Measurements from ENCODE around the gene UTP25. TPM values are rescaled to one million over a fixed set of nuclear protein-coding genes. Genes with fewer than 3 reads are reported as not detected.

Gene UTP25
- total RNA-seq, 1 donor from 2014 or later = 17.7 TPM

DNA sequence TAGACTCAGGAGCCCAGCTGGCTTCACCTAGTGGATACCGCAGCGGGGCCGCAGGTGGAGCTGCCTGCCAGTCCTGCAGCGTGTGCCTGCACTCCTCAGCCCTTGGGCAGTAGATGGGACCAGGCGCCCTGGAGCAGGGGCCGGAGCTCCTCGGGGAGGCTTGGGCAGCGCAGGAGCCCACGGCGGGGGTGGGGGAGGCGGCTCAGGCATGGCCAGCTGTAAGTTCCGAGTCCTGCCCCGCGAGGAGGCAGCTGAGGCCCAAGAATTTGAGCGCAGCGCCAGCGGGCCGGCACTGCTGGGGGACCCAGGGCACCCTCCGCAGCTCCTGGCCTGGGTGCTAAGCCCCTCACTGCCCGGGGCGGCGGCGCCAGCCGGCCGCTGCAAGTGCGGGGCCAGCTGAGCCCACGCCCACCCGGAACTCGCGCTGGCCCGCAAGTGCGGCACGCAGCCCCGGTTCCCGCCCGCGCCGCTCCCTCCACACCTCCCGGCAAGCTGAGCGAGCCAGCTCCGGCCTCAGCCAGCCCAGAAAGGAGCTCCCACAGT, 30.9 kb downstream of the UTP25 start:
- no peak overlapping the region for H3K27ac Mint-ChIP-seq
- no peaks in the 10 kb centered on the region for H3K4me1 Mint-ChIP-seq (ENCODE audit: low read depth)
- no peak for DNase-seq (ENCODE audit: low spot score)
- peaks cover 6% of the 10 kb centered on the region for H3K36me3 Mint-ChIP-seq (ENCODE audit: low read depth)
- intact Hi-C loops (cut with micrococcal nuclease) = no loop called here
- H3K9me3 Mint-ChIP-seq = no peaks in the 10 kb centered on the region
- no peak overlapping the region for H3K4me3 Mint-ChIP-seq
- peaks cover 15% of the 10 kb centered on the region for H3K27me3 Mint-ChIP-seq (ENCODE audit: insufficient read depth)

DNA sequence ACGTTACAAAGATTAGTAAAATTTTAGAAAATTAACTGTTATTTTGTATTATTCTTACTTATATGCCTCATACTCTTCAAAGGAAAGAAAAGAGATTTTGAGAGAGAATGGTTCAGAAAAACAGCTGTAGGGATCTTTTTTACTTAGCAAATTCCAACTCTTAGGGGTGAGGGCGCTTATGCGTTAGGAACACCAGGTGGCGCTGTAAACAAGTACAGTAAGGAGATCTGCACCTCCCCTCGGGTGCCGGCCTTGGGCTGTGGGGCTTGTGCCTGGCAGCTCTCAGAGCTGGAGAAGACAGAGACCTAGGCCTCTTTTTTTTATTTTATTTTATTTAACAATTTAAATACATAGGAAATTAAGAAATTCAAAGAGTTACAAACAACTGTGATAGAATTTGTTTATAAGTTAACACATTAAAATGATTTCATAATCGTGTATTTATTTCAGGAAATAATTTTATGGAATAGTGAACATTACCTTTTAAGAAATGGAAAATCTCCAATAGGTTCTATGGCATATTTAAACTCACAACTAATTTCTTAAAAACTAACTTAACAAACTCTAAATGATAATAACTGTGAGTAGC, 32.6 kb downstream of the UTP25 start:
- H3K4me3 Mint-ChIP-seq = no peak overlapping the region
- H3K27me3 Mint-ChIP-seq (ENCODE audit: insufficient read depth) = peaks cover 18% of the 10 kb centered on the region
- intact Hi-C loops (cut with micrococcal nuclease) = loop anchor here (1.0 to 2.0 kb wide), 3 partner anchors 129 to 540 kb away; no protein-coding TSS in a partner anchor
- DNase-seq (ENCODE audit: low spot score) = peak; percentile 50
- H3K9me3 Mint-ChIP-seq = no peaks in the 10 kb centered on the region
- H3K4me1 Mint-ChIP-seq (ENCODE audit: low read depth) = no peaks in the 10 kb centered on the region
- H3K27ac Mint-ChIP-seq = no peak overlapping the region
- no peaks in the 10 kb centered on the region for H3K36me3 Mint-ChIP-seq (ENCODE audit: low read depth)

DNA sequence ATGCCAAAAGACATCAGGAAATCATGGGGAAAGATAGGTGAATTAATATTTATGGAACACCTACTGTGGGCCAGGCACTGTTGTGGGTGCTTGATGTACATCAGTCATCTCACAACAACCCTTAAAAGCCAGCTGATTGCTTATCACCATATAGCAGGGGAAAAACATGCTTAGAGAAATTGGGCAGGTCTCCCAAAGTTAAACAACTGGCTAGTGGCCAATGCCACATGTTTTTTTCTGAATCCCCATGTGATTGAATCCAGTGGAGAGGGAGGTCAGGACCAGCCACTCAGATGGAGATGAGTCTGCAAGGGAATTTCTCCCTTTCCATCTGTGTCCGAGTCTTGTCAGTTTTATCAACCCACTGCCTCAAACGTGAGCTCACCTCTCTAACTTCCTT, 33.5 kb downstream of the UTP25 start:
- H3K27ac Mint-ChIP-seq = no peak overlapping the region
- no peaks in the 10 kb centered on the region for H3K36me3 Mint-ChIP-seq (ENCODE audit: low read depth)
- no peaks in the 10 kb centered on the region for H3K4me1 Mint-ChIP-seq (ENCODE audit: low read depth)
- H3K9me3 Mint-ChIP-seq = no peaks in the 10 kb centered on the region
- intact Hi-C loops (cut with micrococcal nuclease) = loop anchor here (2.0 kb wide), 1 partner anchor 540 kb away; no protein-coding TSS in a partner anchor
- H3K27me3 Mint-ChIP-seq (ENCODE audit: insufficient read depth) = peaks cover 19% of the 10 kb centered on the region
- DNase-seq (ENCODE audit: low spot score) = no peak
- no peak overlapping the region for H3K4me3 Mint-ChIP-seq

DNA sequence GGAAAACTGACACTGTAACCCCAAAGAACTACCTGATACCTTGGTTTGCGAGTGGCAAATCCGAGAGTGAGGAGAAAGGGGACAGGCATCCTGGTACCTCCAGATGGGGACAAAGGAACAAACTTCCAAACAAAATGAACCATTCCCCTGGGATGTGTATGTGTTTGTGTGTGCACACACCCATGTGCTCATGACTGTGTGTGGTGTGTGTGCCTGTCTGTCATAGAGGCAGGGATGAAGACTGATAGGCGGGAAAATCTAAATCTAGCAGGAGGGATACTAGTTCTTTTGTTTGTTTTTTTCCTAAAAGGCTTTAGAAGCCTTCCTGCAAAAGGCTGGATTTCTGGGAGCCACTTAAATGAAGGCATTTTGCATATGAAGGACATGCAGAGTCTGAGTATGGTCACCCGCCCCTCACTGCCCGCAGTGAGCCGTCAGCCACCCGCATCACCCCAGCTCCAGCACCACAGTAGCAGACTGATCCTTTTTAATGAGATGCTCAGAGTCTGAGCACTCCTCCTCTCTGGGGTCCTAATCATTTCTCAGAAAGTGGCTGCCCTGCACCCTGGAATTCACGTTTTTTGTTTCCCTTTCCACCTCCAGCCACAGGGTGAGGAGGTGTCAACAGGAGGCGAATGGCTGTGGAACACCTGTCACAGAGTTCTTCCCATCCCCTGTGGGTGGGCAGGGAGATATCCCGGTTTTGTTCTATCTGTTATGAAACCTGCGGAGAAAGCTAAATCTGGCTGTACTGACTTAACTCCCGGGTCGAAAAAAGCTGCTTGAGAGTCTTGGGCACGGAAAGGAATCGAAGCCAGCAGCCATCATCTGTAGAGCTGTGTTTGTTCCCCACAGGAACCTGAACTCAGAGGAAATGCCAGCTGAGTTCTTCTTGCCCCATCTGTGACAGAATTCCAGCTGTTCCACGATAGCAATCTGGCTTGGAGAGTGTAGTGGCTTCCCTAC, 34.9 kb downstream of the UTP25 start:
- H3K27me3 Mint-ChIP-seq (ENCODE audit: insufficient read depth) = peaks cover 26% of the 10 kb centered on the region
- intact Hi-C loops (cut with micrococcal nuclease) = no loop called here
- H3K4me3 Mint-ChIP-seq = no peak overlapping the region
- no peaks in the 10 kb centered on the region for H3K4me1 Mint-ChIP-seq (ENCODE audit: low read depth)
- no peaks in the 10 kb centered on the region for H3K9me3 Mint-ChIP-seq
- no peaks in the 10 kb centered on the region for H3K36me3 Mint-ChIP-seq (ENCODE audit: low read depth)
- DNase-seq (ENCODE audit: low spot score) = no peak
- H3K27ac Mint-ChIP-seq = no peak overlapping the region

DNA sequence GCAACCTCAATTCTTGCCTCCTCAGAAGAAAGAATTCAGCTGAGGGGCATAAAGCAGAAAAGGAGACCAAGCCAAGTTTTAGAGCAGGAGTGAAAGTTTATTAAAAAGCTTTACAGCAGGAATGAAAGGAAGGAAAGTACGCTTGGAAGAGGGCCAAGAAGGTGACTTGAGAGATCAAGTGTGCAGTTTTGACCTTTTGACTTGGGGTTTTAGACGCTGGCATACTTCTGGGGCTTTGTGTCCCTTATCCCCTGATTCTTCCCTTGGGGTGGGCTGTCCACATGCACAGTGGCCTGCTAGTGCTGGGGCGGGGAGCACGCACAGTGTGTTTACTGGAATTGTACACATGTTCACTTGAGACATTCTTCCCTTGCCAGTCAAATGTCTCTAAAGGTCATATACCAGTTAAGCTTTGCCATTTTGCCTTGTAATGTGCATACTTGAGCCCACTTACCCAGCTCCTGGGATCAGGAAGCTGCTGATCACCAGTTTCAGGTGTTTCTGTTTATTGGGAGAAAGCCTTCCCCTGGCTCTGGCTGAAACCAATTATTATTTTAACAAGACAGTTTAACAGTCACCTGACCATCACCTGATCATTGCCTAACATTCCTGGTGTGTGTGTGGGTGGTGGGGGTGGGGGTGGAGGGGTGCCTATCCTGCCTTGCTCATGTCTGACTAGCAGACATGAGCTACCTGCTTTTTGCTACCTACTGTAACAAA, 36.2 kb downstream of the UTP25 start:
- no peak overlapping the region for H3K4me3 Mint-ChIP-seq
- intact Hi-C loops (cut with micrococcal nuclease) = no loop called here
- no peak overlapping the region for H3K27ac Mint-ChIP-seq

DNA sequence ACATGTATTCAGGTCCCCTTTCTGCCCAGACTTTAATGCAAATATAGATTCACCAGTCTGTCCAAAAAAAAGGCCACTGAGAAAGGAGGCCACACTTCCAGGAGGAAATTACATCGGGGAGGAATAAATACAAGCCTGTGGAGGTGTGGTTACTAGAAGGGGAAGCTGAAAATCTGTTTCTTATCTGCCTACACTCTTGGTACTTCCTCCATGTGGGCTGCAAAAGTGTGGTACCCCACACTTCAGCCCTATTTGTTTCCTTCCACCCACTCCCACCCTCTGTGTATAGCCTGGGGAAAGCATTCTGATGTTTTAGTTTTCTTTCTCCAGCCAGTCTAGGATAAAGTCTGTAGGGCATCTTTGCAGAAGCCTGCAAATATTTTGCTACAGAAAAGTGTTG, 38.4 kb downstream of the UTP25 start:
- Mint-ChIP-seq H3K9me3 (no peaks in the 10 kb centered on the region), H3K27ac (no peak overlapping the region), H3K36me3 (ENCODE audit: low read depth) (no peaks in the 10 kb centered on the region), H3K27me3 (ENCODE audit: insufficient read depth) (peaks cover 41% of the 10 kb centered on the region), H3K4me1 (ENCODE audit: low read depth) (no peaks in the 10 kb centered on the region), H3K4me3 (no peak overlapping the region)
- intact Hi-C loops (cut with micrococcal nuclease) = no loop called here
- DNase-seq (ENCODE audit: low spot score) = no peak

More for the DNA sequence above, 36.2 kb downstream of the UTP25 start:
- Mint-ChIP-seq H3K9me3 (no peaks in the 10 kb centered on the region), H3K27me3 (ENCODE audit: insufficient read depth) (peaks cover 31% of the 10 kb centered on the region), H3K4me1 (ENCODE audit: low read depth) (no peaks in the 10 kb centered on the region), H3K36me3 (ENCODE audit: low read depth) (no peaks in the 10 kb centered on the region)
- no peak for DNase-seq (ENCODE audit: low spot score)

DNA sequence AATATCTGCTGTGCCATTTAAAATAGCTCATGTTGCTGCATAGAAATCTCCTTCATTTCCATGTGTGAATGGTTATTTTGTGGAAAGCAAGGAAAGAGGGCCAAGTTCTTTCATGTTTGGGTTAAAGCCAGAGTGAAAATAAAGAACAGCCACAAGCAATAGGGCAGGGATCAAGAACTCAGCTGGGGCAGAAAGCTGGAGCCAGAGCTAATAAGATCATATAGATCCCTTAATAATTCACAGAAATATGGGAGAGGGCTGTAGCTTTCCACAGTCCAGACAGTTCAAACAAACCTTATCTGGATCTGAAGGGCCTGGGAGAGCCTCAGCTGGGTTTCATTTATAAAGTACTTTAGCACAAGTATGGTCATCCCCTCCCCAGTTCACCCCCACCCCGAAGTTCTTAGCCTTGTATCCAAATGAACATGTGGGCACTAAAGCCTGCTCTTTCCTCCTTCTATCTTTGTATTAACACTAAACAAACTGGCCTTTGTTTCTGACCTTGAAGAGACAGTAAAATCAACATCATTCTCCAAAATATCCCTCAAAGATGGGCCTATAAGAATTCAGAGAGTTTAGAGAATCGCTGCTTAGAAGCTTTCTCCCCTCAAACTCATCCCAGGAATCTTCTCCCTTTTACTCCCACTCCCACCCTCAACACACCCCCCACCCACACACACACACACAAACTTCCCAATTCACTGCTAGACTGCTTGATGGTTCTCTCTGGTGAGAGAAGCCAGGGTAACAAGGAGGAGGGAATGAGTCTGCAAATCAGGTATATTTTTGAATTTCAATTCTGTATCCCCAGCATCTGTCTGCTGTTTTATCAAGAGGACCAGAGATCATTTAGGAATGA, 41.7 kb downstream of the UTP25 start:
- Mint-ChIP-seq H3K4me1 (ENCODE audit: low read depth) (no peaks in the 10 kb centered on the region), H3K4me3 (no peak overlapping the region), H3K27ac (no peak overlapping the region), H3K9me3 (no peaks in the 10 kb centered on the region), H3K36me3 (ENCODE audit: low read depth) (no peaks in the 10 kb centered on the region), H3K27me3 (ENCODE audit: insufficient read depth) (peaks cover 37% of the 10 kb centered on the region)
- DNase-seq (ENCODE audit: low spot score) = no peak
- intact Hi-C loops (cut with micrococcal nuclease) = no loop called here

DNA sequence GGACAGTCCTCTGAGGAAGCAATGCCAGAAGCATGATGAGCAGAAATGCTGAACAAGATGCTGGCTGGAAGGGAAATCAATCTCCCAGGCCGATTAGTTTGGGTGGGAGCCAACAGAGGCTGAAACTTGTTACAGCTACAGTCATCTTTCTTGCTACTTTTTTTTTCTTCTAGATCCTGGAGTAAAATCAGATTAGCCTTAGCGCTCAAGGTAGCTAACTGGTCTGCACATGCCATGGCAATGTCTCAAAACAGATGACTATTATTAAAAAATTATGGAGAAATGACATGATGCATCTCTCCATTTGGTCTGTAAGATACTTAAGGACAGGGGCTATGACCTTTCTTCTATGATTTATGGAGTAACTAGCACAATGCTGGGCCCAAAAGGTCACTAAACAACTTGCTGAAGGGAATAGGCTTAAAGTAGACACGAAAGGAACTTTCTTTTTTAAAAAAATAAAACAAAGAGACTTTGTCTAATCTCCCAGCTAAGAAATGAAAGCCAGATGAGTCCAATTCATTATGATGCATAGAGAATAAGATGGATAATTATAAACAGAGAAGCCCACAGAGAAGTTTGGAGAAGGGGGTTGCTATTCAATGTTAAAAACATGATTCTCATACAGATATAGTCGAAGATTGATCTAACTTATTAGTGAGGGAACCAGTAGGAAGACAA, 42.5 kb downstream of the UTP25 start:
- DNase-seq (ENCODE audit: low spot score) = no peak
- H3K27ac Mint-ChIP-seq = no peak overlapping the region
- H3K27me3 Mint-ChIP-seq (ENCODE audit: insufficient read depth) = peaks cover 37% of the 10 kb centered on the region
- no peaks in the 10 kb centered on the region for H3K9me3 Mint-ChIP-seq
- no peaks in the 10 kb centered on the region for H3K4me1 Mint-ChIP-seq (ENCODE audit: low read depth)
- intact Hi-C loops (cut with micrococcal nuclease) = no loop called here
- no peak overlapping the region for H3K4me3 Mint-ChIP-seq
- no peaks in the 10 kb centered on the region for H3K36me3 Mint-ChIP-seq (ENCODE audit: low read depth)

DNA sequence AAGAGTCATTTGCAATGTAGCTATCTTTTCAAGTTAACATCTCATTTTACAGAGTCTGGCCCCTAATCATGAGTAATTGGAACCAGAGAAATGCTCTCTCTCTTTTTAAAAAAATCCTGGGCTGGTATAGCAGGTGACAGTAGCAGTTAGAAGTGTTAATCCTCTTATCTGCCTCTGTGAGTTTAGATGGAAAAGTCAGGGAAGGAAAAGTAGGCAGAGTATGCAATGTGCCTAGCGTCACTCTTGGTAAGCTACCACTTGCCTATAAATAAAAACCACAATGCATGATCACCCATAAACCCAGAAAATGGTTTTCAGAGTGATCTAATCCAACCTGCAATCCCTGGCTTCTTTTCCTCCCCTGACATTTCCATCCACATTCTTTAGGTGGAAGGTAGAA, 43.2 kb downstream of the UTP25 start:
- Mint-ChIP-seq H3K9me3 (no peaks in the 10 kb centered on the region), H3K27me3 (ENCODE audit: insufficient read depth) (peaks cover 38% of the 10 kb centered on the region), H3K27ac (no peak overlapping the region), H3K4me1 (ENCODE audit: low read depth) (no peaks in the 10 kb centered on the region), H3K4me3 (no peak overlapping the region), H3K36me3 (ENCODE audit: low read depth) (no peaks in the 10 kb centered on the region)
- no peak for DNase-seq (ENCODE audit: low spot score)
- intact Hi-C loops (cut with micrococcal nuclease) = no loop called here

DNA sequence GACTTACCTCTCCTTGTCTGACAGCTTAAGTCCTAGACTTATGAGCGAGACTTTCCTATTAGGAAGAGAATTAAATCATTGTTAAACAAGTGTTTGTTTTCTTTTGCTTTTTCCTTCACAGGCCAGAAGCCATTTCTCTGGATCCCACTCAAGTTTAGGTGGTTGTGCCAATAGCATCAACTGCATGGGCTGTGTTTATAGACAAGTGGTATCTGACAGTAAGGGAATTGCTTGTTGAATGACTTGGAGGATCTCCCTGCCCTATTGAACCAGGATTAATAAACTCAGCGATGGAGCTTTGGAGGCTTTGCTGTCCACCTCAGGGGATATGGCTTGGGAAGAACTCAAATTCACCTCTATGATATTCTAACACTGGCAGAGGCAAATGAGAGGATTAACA, 43.7 kb downstream of the UTP25 start:
- intact Hi-C loops (cut with micrococcal nuclease) = no loop called here
- no peaks in the 10 kb centered on the region for H3K4me1 Mint-ChIP-seq (ENCODE audit: low read depth)
- no peak overlapping the region for H3K27ac Mint-ChIP-seq
- H3K27me3 Mint-ChIP-seq (ENCODE audit: insufficient read depth) = peaks cover 39% of the 10 kb centered on the region
- no peak overlapping the region for H3K4me3 Mint-ChIP-seq
- no peaks in the 10 kb centered on the region for H3K36me3 Mint-ChIP-seq (ENCODE audit: low read depth)
- DNase-seq (ENCODE audit: low spot score) = no peak
- H3K9me3 Mint-ChIP-seq = no peaks in the 10 kb centered on the region

DNA sequence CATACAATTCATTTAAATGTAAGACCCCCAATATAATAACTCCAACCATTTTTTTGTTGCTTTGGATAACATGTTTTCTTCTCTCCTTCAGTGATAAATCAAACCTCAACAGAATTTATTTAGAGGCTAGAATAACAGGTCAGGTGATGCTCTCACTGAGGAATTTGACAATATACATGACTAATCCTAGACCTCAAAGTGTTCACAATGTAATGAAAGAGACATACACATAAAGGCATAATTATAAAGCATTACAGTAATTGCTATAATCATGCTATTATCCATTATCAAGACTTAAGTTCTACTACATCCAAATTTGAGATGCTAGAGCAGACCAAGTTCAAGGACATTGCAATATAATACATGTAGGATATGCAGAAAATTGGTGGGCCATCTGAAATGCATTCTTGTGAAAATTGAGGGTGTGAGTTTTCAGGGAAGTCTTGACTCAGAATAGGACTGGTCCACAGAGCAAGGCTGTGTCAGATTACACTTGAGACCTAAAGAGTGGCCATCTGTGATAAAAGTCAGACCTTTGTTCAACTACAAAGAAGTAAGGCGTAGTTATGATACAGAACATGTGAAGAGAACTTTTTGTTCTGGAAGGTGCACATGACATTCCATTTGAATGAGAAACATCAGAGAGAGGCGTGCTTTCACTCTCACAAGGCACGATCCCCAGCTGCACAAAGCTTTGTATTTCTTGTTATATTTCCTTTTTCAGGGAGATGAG, 45.5 kb downstream of the UTP25 start:
- Mint-ChIP-seq H3K4me3 (no peak overlapping the region), H3K9me3 (no peaks in the 10 kb centered on the region), H3K36me3 (ENCODE audit: low read depth) (no peaks in the 10 kb centered on the region), H3K27me3 (ENCODE audit: insufficient read depth) (peaks cover 33% of the 10 kb centered on the region), H3K4me1 (ENCODE audit: low read depth) (no peaks in the 10 kb centered on the region), H3K27ac (no peak overlapping the region)
- DNase-seq (ENCODE audit: low spot score) = no peak
- intact Hi-C loops (cut with micrococcal nuclease) = no loop called here
